Stimulated activated CD8-positive, alpha-beta memory T cell treated with anti-CD3 and anti-CD28 coated beads, Interleukin-4, amount 100 ng/mL, for 1 hour (primary cell): Measurements from ENCODE around the gene TGFA.

Experiments used
- DNase-seq, 2 donors: peaks; one replicate each; pipeline ENCODE4 v3.0.0-alpha.2; 2020; ENCODE audit warnings: low read depth in 2 of 2, low spot score in 1 of 2

TGFA gene

GRCh38 chr2:70499253-70499652 is 54.4 kb downstream of the TGFA start:
- DNase-seq = no peak

- no peak for DNase-seq
Observed at GRCh38 chr2:70498528-70498927, 55.1 kb downstream of the TGFA start.

GRCh38 chr2:70498054-70498453 is 55.6 kb downstream of the TGFA start:
- no peak for DNase-seq

GRCh38 chr2:70496819-70497218 is 56.8 kb downstream of the TGFA start:
- no peak for DNase-seq

- DNase-seq = no peak
Observed at GRCh38 chr2:70494293-70494886, 59.2 kb downstream of the TGFA start.

- no peak for DNase-seq
Observed at GRCh38 chr2:70490381-70490780, 63.2 kb downstream of the TGFA start.

GRCh38 chr2:70489165-70489564 is 64.5 kb downstream of the TGFA start:
- DNase-seq = no peak

GRCh38 chr2:70484086-70484485 is 69.5 kb downstream of the TGFA start:
- DNase-seq = no peak

- no peak for DNase-seq
Observed at GRCh38 chr2:70482401-70482800, 71.2 kb downstream of the TGFA start.

GRCh38 chr2:70480468-70480867 is 73.2 kb downstream of the TGFA start:
- no peak for DNase-seq

- no peak for DNase-seq
Observed at GRCh38 chr2:70479816-70480215, 73.8 kb downstream of the TGFA start.

- DNase-seq = no peak
Observed at GRCh38 chr2:70477441-70477844, 76.2 kb downstream of the TGFA start.

- DNase-seq = no peak
Observed at GRCh38 chr2:70475266-70475665, 78.4 kb downstream of the TGFA start.

GRCh38 chr2:70474256-70474848 is 79.3 kb downstream of the TGFA start:
- no peak for DNase-seq

- DNase-seq = no peak
Observed at GRCh38 chr2:70473101-70473722, 80.4 kb downstream of the TGFA start.

GRCh38 chr2:70472221-70472890 is 81.3 kb downstream of the TGFA start:
- DNase-seq = no peak

GRCh38 chr2:70471129-70471528 is 82.5 kb downstream of the TGFA start:
- no peak for DNase-seq

GRCh38 chr2:70469961-70470360 is 83.7 kb downstream of the TGFA start:
- no peak for DNase-seq

GRCh38 chr2:70469435-70469834 is 84.2 kb downstream of the TGFA start:
- no peak for DNase-seq

- DNase-seq = no peak
Observed at GRCh38 chr2:70468878-70469277, 84.7 kb downstream of the TGFA start.

GRCh38 chr2:70467831-70468779 is 85.5 kb downstream of the TGFA start:
- DNase-seq = no peak
